GM12891 (cell line): Measurements from ENCODE around the gene GBX2.

Experiments
- POLR2A ChIP-seq: IDR thresholded peaks from 2 replicates; pipeline ENCODE4 v1.6.1; 2011; ENCODE audit warnings: low read depth, low read length, control low read depth
- POLR2AphosphoS5 ChIP-seq: IDR thresholded peaks from 2 replicates; pipeline ENCODE4 v1.6.1; 2011; ENCODE audit warnings: low read depth, low read length, control low read depth
- POU2F2 ChIP-seq: IDR thresholded peaks from 2 replicates; pipeline ENCODE4 v1.6.1; 2011; ENCODE audit warnings: low read depth, mild to moderate bottlenecking, control low read depth, low read length, moderate library complexity
- SPI1 ChIP-seq: IDR thresholded peaks from 2 replicates; pipeline ENCODE4 v1.6.1; 2011; ENCODE audit warnings: low read depth, low read length, control low read depth

DNA sequence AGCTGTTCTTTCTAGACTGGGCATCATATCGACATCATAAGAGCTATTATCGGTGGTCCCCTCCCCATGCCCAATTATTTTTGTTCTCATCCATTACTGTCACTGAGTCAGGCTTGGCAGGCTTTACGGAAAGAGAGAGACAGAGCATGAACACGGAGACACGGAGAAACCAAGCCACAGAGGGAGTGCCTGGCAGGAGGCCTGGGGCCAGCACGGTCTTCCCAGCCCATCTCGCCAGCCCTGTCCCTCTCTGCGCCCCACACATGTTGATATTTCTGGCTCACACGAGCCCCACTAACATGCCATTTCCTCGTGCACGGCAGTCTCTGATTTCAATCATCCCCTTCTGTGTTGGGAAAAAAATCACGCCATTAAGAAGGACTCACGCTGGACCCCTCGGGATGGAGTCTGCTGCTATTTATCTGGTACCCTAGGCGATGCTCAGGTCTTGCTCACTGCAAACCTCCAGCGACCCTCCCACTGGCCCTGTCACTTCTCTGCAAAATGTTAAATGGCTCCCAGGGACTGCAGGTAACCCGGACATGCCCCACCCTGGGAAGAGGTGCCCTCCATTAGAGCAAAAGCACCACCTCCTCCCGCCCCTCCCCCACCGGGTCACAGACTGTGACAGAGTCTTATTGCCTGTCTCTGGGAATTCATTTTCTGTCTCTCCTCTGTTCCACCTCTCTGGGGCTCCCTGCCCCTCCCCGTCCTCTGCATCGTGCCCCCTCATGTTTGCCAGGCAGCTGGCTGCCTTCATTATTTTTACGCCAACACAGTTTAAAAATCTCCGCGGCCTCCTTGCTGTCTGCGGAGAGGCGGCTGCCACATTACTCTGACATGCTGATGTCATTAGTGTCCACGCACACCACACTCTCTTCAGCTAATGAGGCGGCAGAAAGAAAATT lies 40.1 kb upstream of the GBX2 start:
- TF ChIP-seq SPI1 (no peak), POLR2A (no peak), POLR2AphosphoS5 (no peak), POU2F2 (no peak)
